ENCODE results near the gene PDLIM4. TPM values are rescaled to one million over a fixed set of nuclear protein-coding genes. Genes with fewer than 3 reads are reported as not detected.

PDLIM4 gene
- total RNA-seq, 1 experiment from 2014 or later = 47.2 TPM

DNA sequence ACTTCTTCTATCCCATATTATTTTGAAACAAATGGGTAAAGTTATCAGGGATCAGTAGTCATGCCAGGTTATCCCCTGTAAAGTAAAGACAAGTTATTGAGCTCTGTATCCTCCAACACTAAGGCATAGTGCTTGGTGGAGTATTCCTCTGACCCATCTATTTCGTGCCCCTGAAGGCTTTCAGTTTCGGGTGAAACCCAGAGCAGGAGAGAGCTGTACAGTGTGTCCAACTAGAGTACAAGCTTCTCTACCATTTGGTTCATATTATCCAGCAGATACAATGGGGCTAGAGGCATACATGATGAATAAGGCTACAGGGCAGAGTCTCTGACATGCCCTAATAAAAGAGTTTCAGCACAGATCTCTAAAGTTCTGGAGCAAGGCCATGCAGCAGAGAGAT lies 33.5 kb downstream of the PDLIM4 start:
- Histone ChIP-seq H3K9me3 (ENCODE audit: insufficient read depth, low read depth) (no peaks in the 10 kb centered on the region), H3K27me3 (ENCODE audit: insufficient read depth, low read depth) (no peaks in the 10 kb centered on the region), H2AFZ (no peak overlapping the region), H3K27ac (no peak overlapping the region), H3K4me1 (replicated peaks; ENCODE audit: insufficient read depth) (peaks cover 21% of the 10 kb centered on the region), H3K4me3 (no peak overlapping the region), H3K4me2 (no peak overlapping the region), H3K9me2 (ENCODE audit: insufficient read depth) (no peaks in the 10 kb centered on the region), H3K79me2 (ENCODE audit: low read depth) (peaks cover 4% of the 10 kb centered on the region; the same call in 1 of the 2 replicates), H3F3A (ENCODE audit: insufficient read depth, low read depth) (peaks cover 17% of the 10 kb centered on the region), H4K20me1 (ENCODE audit: insufficient read depth) (no peaks in the 10 kb centered on the region), H3K36me3 (ENCODE audit: low read depth) (no peaks in the 10 kb centered on the region)
- POLR2A ChIA-PET (ENCODE audit: unreplicated experiment) = no interaction called here
- no TSS peak for BruUV-seq (replicated peaks)
- TF ChIP-seq, protein P1, sequence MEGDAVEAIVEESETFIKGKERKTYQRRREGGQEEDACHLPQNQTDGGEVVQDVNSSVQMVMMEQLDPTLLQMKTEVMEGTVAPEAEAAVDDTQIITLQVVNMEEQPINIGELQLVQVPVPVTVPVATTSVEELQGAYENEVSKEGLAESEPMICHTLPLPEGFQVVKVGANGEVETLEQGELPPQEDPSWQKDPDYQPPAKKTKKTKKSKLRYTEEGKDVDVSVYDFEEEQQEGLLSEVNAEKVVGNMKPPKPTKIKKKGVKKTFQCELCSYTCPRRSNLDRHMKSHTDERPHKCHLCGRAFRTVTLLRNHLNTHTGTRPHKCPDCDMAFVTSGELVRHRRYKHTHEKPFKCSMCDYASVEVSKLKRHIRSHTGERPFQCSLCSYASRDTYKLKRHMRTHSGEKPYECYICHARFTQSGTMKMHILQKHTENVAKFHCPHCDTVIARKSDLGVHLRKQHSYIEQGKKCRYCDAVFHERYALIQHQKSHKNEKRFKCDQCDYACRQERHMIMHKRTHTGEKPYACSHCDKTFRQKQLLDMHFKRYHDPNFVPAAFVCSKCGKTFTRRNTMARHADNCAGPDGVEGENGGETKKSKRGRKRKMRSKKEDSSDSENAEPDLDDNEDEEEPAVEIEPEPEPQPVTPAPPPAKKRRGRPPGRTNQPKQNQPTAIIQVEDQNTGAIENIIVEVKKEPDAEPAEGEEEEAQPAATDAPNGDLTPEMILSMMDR (conservative IDR thresholded peaks at IDR 0.05) = no peak
- TF ChIP-seq EZH2 (IDR thresholded peaks at IDR 0.05; ENCODE audit: low read depth) = no peak
- no peak for DNase-seq
- CTCF ChIA-PET = interaction anchor here (0.8 kb wide), 1 partner anchor 11 kb away, joined by 3 read pairs; no protein-coding TSS in a partner anchor
- intact Hi-C loops (cut with micrococcal nuclease; ENCODE audit: unreplicated experiment) = loop anchor here (10.0 kb wide), 2 partner anchors 204 to 226 kb away; partner anchors contain the start of genes IL3 and IRF1

DNA sequence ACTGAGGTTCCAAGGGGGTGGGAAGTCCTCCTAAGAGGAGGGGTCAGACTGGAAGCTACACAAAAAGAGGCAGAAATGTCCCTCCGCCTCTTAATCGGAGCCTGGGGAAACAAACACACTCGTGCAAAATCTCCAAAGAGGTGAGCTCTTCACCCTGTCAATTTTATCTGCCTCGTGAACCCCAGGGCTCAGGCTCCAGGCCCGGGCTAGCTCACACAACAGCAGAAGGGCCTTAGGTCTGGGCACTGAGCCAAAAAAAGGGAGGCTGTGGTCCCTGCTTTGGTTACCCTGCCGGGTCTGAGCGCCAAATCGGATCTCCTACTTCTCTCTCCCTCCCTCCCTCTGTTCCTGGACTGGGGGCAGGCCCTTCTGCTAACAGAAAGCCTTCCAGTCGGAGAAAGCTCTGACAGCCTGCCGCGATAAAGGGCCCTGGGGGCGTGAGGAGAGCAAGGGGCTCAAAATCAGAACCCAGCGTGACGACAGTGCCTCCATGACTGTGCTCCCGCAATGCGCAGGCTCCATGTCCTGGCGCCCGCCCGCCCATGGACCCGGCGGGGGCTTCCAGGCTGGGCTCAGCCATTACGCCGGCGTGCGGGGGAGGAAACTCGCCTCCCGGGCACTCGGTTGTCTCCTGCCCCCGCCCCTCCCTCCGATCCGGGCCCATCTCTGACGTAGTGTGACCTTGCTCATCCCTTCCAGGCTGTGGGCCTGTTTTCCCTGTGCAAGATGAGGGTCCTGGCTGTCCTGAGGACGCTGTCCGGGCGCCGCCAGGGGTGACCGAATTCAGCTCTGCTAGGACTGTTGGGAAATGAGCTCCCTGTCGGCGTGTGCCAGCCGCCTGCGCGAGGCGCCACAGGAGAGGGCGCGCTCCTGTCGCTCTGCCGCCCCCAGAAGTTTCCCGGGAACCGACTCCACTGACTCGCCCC lies 35.8 kb downstream of the PDLIM4 start:
- ChIA-PET CTCF (interaction anchor here (0.5 to 1.4 kb wide), 5 partner anchors 27 to 527 kb away, joined by 3 to 18 read pairs (median 5); no protein-coding TSS in a partner anchor), POLR2A (ENCODE audit: unreplicated experiment) (interaction anchor here (0.5 to 1.2 kb wide), 8 partner anchors 42 to 309 kb away, joined by 3 to 9 read pairs (median 5); partner anchors contain the start of gene SLC22A5)
- TF ChIP-seq, protein P1 (conservative IDR thresholded peaks at IDR 0.05) = no peak; the same call in 1 of the 2 replicates
- TF ChIP-seq EZH2 (IDR thresholded peaks at IDR 0.05; ENCODE audit: low read depth) = no peak
- peaks cover 28% of the 10 kb centered on the region for H3K4me1 ChIP-seq (replicated peaks; ENCODE audit: insufficient read depth)
- no peaks in the 10 kb centered on the region for H3K27me3 ChIP-seq (ENCODE audit: insufficient read depth, low read depth)
- no peaks in the 10 kb centered on the region for H4K20me1 ChIP-seq (ENCODE audit: insufficient read depth)
- H3K27ac ChIP-seq = peak overlapping the region; percentile 79
- peaks cover 19% of the 10 kb centered on the region; the same call in 1 of the 2 replicates for H3K79me2 ChIP-seq (ENCODE audit: low read depth)
- no peaks in the 10 kb centered on the region for H3K36me3 ChIP-seq (ENCODE audit: low read depth)
- H3K4me3 ChIP-seq = peak overlapping the region; percentile 63
- BruUV-seq (replicated peaks) = TSS peak; percentile 54
- H2AFZ ChIP-seq = peak overlapping the region; percentile 95
- no peaks in the 10 kb centered on the region for H3K9me3 ChIP-seq (ENCODE audit: insufficient read depth, low read depth)
- no peaks in the 10 kb centered on the region for H3K9me2 ChIP-seq (ENCODE audit: insufficient read depth)
- intact Hi-C loops (cut with micrococcal nuclease; ENCODE audit: unreplicated experiment) = loop anchor here (1.0 to 10.0 kb wide), 3 partner anchors 66 to 229 kb away; partner anchors contain the start of genes IL3, IRF1 and P4HA2
- peak; percentile 60 to 78 for DNase-seq
- H3K4me2 ChIP-seq = peak overlapping the region; percentile 100
- H3F3A ChIP-seq (ENCODE audit: insufficient read depth, low read depth) = peaks cover 17% of the 10 kb centered on the region

DNA sequence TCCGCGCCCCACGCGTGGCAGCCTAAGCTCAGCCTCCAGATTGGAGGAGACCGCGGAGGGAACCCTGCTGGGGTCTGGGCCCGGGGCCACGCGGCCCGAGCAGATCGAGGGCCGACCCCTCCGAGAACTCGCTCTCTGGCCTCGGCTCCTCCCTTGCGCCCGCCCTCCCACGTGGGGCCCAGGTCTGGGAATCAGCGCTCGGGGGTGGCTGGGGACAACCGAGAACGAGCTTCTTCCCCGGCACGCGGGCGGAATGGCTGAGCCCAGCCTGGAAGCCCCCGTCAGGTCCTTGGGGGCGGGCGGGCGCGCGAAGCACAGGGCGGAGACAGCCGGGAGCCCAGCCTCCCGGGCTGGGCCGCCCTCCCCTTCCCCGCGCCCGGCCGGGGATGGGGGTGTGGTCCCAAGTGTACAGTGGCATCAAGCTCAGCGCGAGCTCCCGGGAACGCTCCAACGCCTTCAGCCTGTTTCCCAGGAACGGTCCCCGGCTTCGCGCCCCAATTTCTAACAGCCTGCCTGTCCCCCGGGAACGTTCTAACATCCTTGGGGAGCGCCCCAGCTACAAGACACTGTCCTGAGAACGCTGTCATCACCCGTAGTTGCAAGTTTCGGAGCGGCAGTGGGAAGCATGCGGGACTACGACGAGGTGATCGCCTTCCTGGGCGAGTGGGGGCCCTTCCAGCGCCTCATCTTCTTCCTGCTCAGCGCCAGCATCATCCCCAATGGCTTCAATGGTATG lies 36.7 kb downstream of the PDLIM4 start, which contains the start of gene SLC22A4:
Gene SLC22A4 (plus strand): TSS at position 403 of the 736 bp plus-strand sequence. CDS start 223 bp downstream, at position 626.
- no TSS peak for BruUV-seq (replicated peaks)
- H3K4me2 ChIP-seq = peak within 1 kb of the TSS; percentile 100
- H3K27ac ChIP-seq = peak within 1 kb of the TSS; percentile 79
- DNase-seq = peak; percentile 78 to 96
- H3K9me3 ChIP-seq (ENCODE audit: insufficient read depth, low read depth) = no peaks in the 10 kb centered on the region
- TF ChIP-seq, protein P1 (conservative IDR thresholded peaks at IDR 0.05) = no peak; the same call in 1 of the 2 replicates
- no peak for TF ChIP-seq EZH2 (IDR thresholded peaks at IDR 0.05; ENCODE audit: low read depth)
- peaks cover 19% of the 10 kb centered on the region; the same call in 1 of the 2 replicates for H3K79me2 ChIP-seq (ENCODE audit: low read depth)
- no peaks in the 10 kb centered on the region for H3K36me3 ChIP-seq (ENCODE audit: low read depth)
- CTCF ChIA-PET = interaction anchor here (0.6 to 1.4 kb wide), 4 partner anchors 28 to 527 kb away, joined by 3 to 18 read pairs (median 4); no protein-coding TSS in a partner anchor
- peak within 1 kb of the TSS; percentile 95 for H2AFZ ChIP-seq
- no peaks in the 10 kb centered on the region for H4K20me1 ChIP-seq (ENCODE audit: insufficient read depth)
- H3K4me3 ChIP-seq = peak within 1 kb of the TSS; percentile 63
- intact Hi-C loops (cut with micrococcal nuclease; ENCODE audit: unreplicated experiment) = loop anchor here (1.0 to 10.0 kb wide), 4 partner anchors 67 to 229 kb away; partner anchors contain the start of genes IL3, IRF1 and P4HA2
- POLR2A ChIA-PET (ENCODE audit: unreplicated experiment) = interaction anchor here (0.5 to 1.2 kb wide), 9 partner anchors 21 to 308 kb away, joined by 3 to 14 read pairs (median 6); partner anchors contain the start of gene SLC22A5
- no peaks in the 10 kb centered on the region for H3K9me2 ChIP-seq (ENCODE audit: insufficient read depth)
- H3K27me3 ChIP-seq (ENCODE audit: insufficient read depth, low read depth) = no peaks in the 10 kb centered on the region
- peaks cover 31% of the 10 kb centered on the region for H3K4me1 ChIP-seq (replicated peaks; ENCODE audit: insufficient read depth)
- H3F3A ChIP-seq (ENCODE audit: insufficient read depth, low read depth) = peaks cover 17% of the 10 kb centered on the region
